Type B pancreatic cell (in vitro differentiated cells): ENCODE data around the gene MSI2. TPM values are rescaled to one million over a fixed set of nuclear protein-coding genes. Genes with fewer than 3 reads are reported as not detected.

ENCODE experiments used
- DNase-seq: peaks from one replicate; pipeline ENCODE4 v3.0.0; 2021; ENCODE audit warnings: mixed read lengths; ENCODE audit not compliant: unreplicated experiment; ENCODE audit errors: extremely low spot score
- H3K27ac Mint-ChIP-seq: 2 replicates; pipeline ENCODE4 v1.8.0; 2021; ENCODE audit warnings: mild to moderate bottlenecking, mixed read lengths
- H3K27me3 Mint-ChIP-seq: 2 replicates; pipeline ENCODE4 v1.8.0; 2021; ENCODE audit warnings: mixed read lengths
- H3K36me3 Mint-ChIP-seq: 2 replicates; pipeline ENCODE4 v1.8.0; 2021; ENCODE audit warnings: mixed read lengths
- H3K4me1 Mint-ChIP-seq: one replicate; pipeline ENCODE4 v1.8.0; 2021; ENCODE audit warnings: mixed read lengths; ENCODE audit not compliant: unreplicated experiment
- H3K4me3 Mint-ChIP-seq: 2 replicates; pipeline ENCODE4 v1.8.0; 2021; ENCODE audit warnings: mild to moderate bottlenecking, mixed read lengths
- H3K9me3 Mint-ChIP-seq: 2 replicates; pipeline ENCODE4 v1.8.0; 2021; ENCODE audit warnings: mixed read lengths
- total RNA-seq: library from RNA; stranded (reverse); gene quantifications from 2 replicates; pipeline ENCODE4 v1.2.1, GENCODE V29; 2021; ENCODE audit warnings: low replicate concordance
- TF ChIP-seq, protein P1 (sequence below): fragments of 200-600 bp; sonication (generic); conservative IDR thresholded peaks from 2 replicates; pipeline ENCODE4 v1.5.0; 2021; ENCODE audit warnings: antibody characterized with exemption, mild to moderate bottlenecking

Gene MSI2
- total RNA-seq, 1 donor from 2014 or later, result 158 TPM

- H3K27me3 Mint-ChIP-seq, result no peaks in the 10 kb centered on the region
- H3K9me3 Mint-ChIP-seq, result no peaks in the 10 kb centered on the region
- H3K4me3 Mint-ChIP-seq, result peak overlapping the region; percentile 55
- peak overlapping the region; percentile 84 for H3K27ac Mint-ChIP-seq
- TF ChIP-seq, protein P1, sequence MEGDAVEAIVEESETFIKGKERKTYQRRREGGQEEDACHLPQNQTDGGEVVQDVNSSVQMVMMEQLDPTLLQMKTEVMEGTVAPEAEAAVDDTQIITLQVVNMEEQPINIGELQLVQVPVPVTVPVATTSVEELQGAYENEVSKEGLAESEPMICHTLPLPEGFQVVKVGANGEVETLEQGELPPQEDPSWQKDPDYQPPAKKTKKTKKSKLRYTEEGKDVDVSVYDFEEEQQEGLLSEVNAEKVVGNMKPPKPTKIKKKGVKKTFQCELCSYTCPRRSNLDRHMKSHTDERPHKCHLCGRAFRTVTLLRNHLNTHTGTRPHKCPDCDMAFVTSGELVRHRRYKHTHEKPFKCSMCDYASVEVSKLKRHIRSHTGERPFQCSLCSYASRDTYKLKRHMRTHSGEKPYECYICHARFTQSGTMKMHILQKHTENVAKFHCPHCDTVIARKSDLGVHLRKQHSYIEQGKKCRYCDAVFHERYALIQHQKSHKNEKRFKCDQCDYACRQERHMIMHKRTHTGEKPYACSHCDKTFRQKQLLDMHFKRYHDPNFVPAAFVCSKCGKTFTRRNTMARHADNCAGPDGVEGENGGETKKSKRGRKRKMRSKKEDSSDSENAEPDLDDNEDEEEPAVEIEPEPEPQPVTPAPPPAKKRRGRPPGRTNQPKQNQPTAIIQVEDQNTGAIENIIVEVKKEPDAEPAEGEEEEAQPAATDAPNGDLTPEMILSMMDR, result peak; percentile 34
- DNase-seq, result no peak
- peaks cover 88% of the 10 kb centered on the region for H3K4me1 Mint-ChIP-seq
- no peaks in the 10 kb centered on the region for H3K36me3 Mint-ChIP-seq
These were observed 285.4 kb downstream of the MSI2 start for GRCh38 chr17:57541472-57542394.

- peak overlapping the region; percentile 84 for H3K27ac Mint-ChIP-seq
- no peak overlapping the region for H3K4me3 Mint-ChIP-seq
- H3K36me3 Mint-ChIP-seq, result no peaks in the 10 kb centered on the region
- TF ChIP-seq, protein P1, result no peak
- no peaks in the 10 kb centered on the region for H3K9me3 Mint-ChIP-seq
- H3K4me1 Mint-ChIP-seq, result peaks cover 89% of the 10 kb centered on the region
- no peaks in the 10 kb centered on the region for H3K27me3 Mint-ChIP-seq
- no peak for DNase-seq
These were observed 286.2 kb downstream of the MSI2 start for GRCh38 chr17:57542510-57542909.

DNA sequence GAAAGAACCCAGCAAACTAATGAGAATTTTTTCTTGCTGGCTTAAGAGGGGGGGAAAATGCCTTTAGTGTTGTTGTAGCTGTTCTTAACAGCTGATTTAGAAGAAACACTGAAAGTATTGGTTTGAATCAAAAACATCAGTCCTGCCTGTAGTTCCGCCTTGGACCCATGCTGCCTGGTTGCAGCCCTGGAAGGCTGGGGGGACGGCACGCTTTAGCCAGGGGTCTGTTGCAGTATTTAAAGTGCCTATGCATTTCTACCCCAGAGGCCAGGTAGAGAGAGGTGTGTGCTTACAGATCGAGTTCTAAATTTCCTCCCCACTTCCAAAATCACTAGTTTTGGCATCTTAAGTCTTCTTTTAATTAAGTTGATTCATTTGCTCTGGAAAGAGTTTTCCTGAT lies 286.9 kb downstream of the MSI2 start:
- H3K27ac Mint-ChIP-seq, result peak overlapping the region; percentile 39
- H3K4me1 Mint-ChIP-seq, result peaks cover 87% of the 10 kb centered on the region
- no peaks in the 10 kb centered on the region for H3K36me3 Mint-ChIP-seq
- H3K4me3 Mint-ChIP-seq, result no peak overlapping the region
- DNase-seq, result no peak
- no peaks in the 10 kb centered on the region for H3K9me3 Mint-ChIP-seq
- no peaks in the 10 kb centered on the region for H3K27me3 Mint-ChIP-seq
- TF ChIP-seq, protein P1, result no peak

- Mint-ChIP-seq H3K36me3 (no peaks in the 10 kb centered on the region), H3K4me3 (peak overlapping the region; percentile 8), H3K4me1 (peaks cover 83% of the 10 kb centered on the region), H3K9me3 (no peaks in the 10 kb centered on the region), H3K27ac (no peak overlapping the region), H3K27me3 (no peaks in the 10 kb centered on the region)
- DNase-seq, result no peak
- TF ChIP-seq, protein P1, result no peak
These were observed 288.1 kb downstream of the MSI2 start for GRCh38 chr17:57544401-57544800.

- Mint-ChIP-seq H3K27me3 (no peaks in the 10 kb centered on the region), H3K4me1 (peaks cover 83% of the 10 kb centered on the region), H3K27ac (peak overlapping the region; percentile 71), H3K4me3 (peak overlapping the region; percentile 39), H3K36me3 (no peaks in the 10 kb centered on the region), H3K9me3 (no peaks in the 10 kb centered on the region)
- no peak for DNase-seq
- TF ChIP-seq, protein P1, result no peak
These were observed 288.6 kb downstream of the MSI2 start for GRCh38 chr17:57544834-57545463.
